NCI-H2107 treated with DMSO at 0.1 percent for 48 hours (cell line): Measurements from ENCODE around the gene ACTL7A.
"Not testable (repeated sequence)": the region's sequence is repeated elsewhere in the genome, so short reads cannot be mapped to it uniquely, and the experiment has no call there.

Experiments used
- DNase-seq: peaks from one replicate; lab custom pipeline; 2025; ENCODE audit not compliant: unreplicated experiment; lab: John Stamatoyannopoulos, UW

Gene ACTL7A

GRCh38 chr9:108848296-108848695, 13.8 kb upstream of the ACTL7A start:
- DNase-seq: not testable (repeated sequence)

DNA sequence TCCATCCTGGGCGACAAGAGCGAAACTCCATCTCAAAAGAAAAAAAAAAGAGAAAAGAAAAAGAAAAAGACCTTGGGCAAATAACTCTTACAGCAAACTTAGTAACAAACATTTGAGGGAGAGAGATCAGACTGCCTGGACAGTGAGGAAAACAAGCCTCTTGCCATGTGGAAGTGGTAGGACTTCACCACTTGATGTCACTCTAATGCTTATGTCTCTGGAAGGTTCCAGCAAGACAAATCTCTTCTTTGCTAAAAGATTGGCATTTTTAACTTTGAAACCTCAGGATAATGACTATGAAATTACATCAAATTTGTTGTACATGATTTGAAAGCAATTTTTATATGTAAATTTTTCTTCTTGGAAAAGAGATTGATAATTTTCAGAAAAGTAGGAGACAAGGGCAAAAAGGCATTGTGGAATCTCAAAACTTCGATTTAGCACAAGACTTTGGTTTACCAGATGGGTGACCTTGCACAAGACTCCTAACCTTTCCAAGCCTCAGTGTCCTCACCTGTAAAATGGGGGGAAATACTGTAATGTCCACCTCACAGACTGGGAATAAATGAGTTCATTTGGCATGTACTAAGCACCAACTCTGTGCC, 11.7 kb upstream of the ACTL7A start:
- DNase-seq: no peak

DNA sequence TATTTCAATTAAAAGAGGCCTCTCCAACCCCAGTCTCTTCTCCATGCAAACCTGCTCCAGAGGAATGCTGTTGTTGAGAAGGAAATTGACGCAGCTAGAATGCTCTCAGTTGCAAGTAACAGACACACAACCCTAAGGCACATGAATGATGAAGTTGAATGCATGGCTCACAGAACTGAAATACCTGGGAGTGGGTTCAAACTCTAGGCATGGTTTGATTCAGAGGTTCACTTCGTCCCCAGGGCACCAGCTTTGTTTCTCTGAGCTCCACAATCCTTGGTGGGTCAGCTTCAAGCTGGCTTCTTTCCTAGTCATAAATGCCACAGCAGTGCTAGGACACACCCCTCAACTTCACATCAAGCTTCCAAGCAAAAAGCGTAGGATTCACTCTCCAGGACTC, 10.9 kb upstream of the ACTL7A start:
- DNase-seq: no peak

GRCh38 chr9:108852079-108852478, 10.0 kb upstream of the ACTL7A start:
- no peak for DNase-seq

DNA sequence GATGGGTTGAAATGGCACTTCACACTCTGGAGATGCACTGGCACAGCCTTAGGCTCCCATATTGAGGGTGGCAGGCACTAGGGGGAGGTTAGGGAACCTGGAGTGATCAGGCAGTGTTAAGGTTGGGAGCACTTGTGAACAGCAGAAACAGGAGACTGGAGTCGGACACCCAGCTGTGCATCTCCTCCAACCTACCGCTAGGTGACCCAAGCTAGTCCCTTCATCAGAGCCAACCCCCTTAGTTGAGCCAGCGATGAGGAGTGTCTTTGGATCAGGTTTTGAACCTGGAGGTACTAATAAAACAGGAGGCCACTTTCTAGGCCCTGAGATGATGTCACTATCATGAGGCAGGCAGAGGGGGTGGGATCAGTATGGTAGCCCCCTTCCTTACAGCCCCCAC, 8.0 kb upstream of the ACTL7A start:
- DNase-seq: no peak

DNA sequence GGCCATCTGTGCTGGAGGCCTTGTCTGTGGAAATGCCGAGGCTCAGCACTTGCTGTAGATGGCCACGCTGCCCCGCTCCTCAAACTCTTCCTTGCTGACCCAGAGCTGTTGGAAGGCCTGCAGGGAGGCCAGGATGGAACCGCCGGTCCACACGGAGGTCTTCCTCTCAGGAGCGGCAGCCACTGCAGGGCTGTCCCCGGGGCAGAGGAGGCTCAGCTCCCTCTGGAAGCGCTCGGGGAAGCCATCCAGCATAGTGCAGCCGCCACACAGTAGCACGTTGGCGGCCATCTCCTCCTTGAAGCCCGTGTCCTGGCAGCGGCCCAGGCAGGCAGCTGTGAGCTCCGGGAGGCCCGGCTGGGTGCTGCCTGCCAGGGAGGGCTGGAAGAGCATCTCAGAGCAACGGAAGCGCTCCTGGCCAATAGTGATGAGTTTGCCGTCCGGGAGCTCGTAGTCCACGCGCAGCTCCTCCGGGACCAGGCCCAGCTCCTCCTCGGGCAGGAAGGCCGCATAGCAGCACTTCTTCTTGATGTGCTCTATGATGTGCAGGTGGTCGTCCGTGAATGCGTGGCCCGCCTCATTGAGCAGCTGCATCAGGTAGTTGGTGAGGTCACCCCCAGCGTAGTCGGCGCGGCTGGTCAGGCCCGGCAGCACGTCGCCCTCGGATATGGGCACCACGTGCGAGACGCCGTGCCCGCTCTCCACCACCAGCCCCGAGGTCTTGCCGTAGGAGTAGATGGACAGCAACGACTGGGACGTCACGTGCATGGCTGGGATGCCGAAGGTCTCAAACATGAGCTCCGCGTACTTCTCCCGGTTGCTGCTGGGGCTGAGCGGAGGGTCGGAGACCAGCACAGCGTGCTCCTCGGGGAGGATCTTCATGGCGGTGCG, 7.2 kb upstream of the ACTL7A start:
- DNase-seq: no peak

DNA sequence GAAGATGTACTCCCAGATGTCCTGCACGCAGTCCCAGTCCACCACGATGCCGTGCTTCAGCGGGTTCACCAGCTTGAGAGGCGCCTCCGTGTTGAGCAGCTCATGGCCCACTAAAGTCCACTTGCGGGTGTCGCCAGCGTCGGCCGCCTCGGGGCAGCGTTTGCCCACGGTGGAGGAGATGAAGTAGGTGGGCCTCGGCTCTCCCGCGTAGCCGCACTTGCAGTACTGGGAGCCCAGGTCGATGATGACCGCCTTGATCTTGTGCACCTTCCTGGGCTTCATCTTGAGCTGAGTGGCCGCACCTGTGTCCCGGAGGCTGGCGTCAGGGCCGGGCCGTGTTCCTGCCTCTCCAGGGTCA, 6.6 kb upstream of the ACTL7A start:
- no peak for DNase-seq

DNA sequence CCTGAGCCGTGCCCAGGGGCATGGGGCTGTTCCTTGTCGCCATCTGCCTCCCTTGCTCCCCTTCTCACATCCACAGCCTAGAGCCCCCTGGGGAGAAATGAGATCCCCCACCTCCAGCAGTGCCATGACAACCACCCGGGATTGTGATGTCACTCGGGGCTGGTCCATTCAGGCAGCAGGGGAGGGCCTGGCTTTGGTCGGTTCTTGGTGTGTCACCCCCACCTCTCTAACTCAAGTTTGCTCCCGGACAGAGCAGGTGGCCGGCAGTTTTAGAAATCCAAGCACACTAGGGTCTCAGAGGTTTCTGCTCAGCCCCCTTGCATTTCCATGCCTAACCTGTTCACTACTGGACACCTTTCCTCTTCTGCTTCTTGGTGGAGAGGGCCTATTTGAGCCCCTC, 6.2 kb upstream of the ACTL7A start, which contains the start of gene ACTL7B:
Gene ACTL7B (minus strand): TSS at position 99 of the 400 bp plus-strand sequence. CDS start 56 bp downstream, at position 43.
- no peak for DNase-seq

GRCh38 chr9:108857572-108857971, 4.5 kb upstream of the ACTL7A start:
- DNase-seq: no peak

DNA sequence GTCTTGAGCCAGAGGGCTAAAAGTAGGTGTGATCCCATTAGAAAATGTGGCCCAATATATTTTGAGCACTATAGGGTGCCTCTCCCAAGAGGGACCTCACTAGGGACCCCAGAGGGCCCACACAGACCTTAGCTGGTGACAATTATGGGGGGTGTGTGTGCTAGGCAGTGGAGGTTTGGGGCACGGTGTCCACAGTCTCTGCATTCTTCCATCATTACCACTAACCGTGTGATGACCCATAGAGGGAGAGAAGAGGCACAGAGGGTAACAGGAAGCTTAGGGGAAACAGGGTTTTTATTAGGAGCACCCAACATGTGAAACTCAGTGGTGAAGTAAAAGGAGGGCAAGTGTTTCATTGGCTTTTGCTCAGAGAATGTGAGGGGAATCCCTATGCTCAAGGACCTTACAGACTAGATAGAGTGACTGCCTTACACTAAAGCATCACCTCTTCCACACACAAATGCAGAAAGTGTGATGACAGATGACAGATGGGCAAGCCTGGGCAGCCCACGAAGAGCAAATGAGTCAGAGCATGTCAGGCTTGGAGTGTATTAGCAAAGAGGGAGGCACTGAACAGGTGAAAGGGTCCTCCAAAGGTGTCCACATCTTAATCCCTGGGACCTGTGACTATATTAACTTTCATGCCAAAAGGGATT, 2.5 kb upstream of the ACTL7A start:
- DNase-seq: no peak

DNA sequence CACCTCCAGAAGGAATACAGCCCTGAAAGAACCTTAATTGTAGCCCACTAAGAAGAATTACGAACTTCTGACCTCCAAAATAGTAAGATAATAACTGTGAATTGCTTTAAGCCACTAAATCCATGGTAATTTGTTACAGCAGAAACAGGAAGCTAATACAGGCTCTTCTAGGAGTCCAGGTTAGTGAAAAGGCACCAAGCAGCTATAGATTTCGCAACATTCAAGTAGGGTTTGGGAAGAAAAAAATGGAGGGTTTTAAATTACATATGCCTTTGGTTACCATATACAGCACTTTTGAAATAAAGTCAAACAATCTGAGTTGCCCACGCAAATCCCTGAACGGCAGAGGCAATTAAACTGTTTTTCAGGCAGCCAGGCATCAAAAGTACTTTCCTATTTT, 1.7 kb upstream of the ACTL7A start:
- DNase-seq: peak; percentile 28

DNA sequence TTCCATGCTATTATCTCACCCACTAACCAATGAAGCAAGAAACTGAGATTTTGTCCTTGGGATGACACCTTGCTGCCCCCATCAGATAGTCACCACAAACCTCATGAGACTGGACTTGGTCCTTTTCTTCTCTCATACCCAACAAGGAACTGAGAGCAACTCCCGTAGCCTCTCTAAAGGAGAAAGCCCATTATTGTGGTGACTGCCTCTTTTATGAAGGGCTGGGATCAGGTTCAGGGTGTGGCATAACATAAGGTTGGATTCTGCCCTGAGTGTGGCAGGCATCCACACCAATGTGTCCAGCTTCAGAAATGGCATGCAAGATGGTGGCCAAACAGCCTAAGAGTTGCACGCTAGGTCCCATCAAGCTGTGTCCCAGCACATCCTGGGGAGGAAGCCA, 1.3 kb upstream of the ACTL7A start:
- peak; percentile 28 for DNase-seq

DNA sequence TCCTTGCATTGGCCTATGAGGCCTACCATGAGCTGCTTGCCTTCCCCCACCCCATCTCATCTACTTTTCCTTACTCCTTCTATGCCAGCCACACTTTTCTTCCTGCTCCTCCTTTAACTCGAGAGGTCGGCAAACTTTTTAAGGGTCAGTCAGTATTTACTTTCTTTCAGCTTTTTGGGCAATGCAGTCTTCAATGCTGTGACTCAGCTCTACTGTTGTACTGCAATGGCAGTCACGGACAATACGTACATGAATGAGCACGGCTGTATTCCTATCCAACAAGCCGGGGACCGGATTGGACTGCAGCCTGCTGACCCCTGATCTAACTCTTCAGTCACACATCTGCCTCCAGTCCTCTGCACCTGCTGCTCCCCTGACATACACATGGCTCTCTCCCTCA, 602 bp upstream of the ACTL7A start:
- no peak for DNase-seq

DNA sequence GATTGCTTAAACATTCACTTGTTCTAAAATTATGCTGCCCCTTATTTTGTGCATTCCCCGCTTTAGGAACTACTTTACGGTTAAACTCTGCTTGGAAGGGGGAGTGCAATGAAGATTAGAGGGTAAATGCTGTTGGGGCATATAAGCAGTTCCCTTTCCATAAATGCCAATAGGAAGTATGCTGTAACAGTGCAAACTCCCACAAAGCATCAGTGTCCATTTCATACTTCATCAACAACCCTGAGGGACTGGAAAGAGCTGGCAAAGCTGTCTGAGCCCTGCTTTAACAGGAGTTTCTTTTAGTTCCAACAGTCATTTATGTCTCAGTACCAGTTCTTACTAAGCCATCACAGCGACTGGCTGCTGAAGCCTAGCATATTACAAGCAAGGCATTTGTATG, 1.8 kb downstream of the ACTL7A start:
- DNase-seq: no peak

DNA sequence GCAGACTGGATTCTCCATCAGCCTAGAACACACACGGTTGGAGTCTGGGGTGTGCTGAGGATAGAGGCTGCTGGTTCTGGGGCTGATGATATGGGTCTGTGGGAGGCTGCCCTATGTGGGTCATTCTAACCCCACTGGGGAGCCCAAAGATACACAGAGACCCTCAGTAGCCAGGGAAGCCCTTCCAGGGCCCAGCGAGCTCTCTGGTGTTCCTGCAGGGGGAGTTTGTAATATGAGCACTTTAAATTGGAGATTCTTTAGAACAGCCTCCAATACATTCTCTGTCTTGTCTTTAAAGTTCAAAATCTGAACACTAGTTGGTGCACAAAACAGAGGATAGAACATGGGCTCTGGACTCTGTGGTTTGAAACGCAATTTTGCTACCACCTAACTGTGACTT, 2.4 kb downstream of the ACTL7A start:
- no peak for DNase-seq

- DNase-seq: no peak
Observed at GRCh38 chr9:108865037-108865436, 3.0 kb downstream of the ACTL7A start.

GRCh38 chr9:108866001-108866420, 3.9 kb downstream of the ACTL7A start:
- DNase-seq: no peak

DNA sequence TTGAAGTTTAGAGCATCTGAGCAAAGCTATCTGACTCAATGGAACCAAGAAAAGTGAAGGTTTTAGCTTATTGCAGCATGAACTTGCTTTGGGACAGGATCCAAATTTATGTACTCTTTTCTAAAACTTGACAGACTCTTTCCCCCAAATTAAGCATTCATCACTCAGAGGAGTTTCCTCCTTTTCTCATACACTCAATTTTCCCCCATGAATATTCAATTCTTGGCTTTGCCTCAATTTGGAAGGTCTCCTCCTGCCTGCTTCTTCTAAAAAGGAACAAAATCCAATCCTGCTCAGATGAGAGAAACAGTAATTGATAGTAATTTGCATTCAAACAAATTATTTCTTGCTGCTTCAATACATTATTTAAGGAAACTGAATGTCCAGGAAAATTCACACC, 5.0 kb downstream of the ACTL7A start:
- DNase-seq: no peak

GRCh38 chr9:108867829-108868228, 5.8 kb downstream of the ACTL7A start:
- no peak for DNase-seq

- no peak for DNase-seq
Observed at GRCh38 chr9:108869092-108869725, 7.1 kb downstream of the ACTL7A start.

DNA sequence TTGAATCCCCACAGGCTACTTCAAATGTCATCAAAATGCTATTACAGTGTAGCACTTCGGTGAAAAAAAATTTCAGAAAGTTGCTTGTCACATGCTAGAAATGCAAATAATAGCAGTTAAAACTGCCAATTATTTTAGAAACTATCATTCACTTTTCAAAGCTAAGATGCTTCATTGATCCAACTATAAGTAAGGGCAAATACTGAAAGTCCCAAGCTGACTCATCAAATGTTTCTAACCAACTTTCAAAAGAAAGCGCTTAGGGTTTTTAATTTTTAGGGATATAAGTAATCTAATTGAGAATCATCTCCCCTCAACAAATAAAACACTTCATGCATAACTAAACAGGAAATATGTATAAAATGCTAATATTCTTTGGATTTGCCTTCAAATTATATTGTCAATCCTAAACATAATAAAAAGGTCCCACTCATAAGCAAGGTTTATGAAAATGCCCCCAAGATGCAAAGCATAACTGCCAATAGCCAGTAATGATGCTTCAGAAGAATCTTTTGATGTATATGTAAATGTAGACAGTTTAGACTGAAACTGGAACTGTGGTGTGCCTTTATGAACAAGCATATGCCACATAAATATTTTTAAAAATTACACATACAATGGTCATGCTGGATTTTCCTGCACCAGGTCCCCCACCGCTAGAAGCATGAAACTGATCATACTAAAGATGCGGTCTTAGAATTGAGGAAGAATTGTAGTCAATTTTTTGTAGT, 12.2 kb downstream of the ACTL7A start:
- no peak for DNase-seq
